GM18861 (cell line): Measurements from ENCODE around the gene PIK3R1.
A peak's percentile ranks its signal among the peaks of the same experiment; 100 is the strongest.
"Not testable (repeated sequence)": the region's sequence is repeated elsewhere in the genome, so short reads cannot be mapped to it uniquely, and the experiment has no call there.

Source experiments
- ATAC-seq: cut with Tn5 transposase; IDR thresholded peaks from one replicate; pipeline ENCODE4 v1.9.1; 2021; ENCODE audit not compliant: unreplicated experiment

PIK3R1 gene

GRCh38 chr5:68192679-68193060 is 22.9 kb upstream of the PIK3R1 start:
- no peak for ATAC-seq

GRCh38 chr5:68193481-68194036 is 22.0 kb upstream of the PIK3R1 start:
- no peak for ATAC-seq

GRCh38 chr5:68194386-68194785 is 21.2 kb upstream of the PIK3R1 start:
- no peak for ATAC-seq

- ATAC-seq, result no peak
Measured at GRCh38 chr5:68195137-68195536, 20.4 kb upstream of the PIK3R1 start.

GRCh38 chr5:68196876-68197275 is 18.7 kb upstream of the PIK3R1 start:
- ATAC-seq, result peak; percentile 97

- ATAC-seq, result no peak
Measured at GRCh38 chr5:68200288-68200687, 15.3 kb upstream of the PIK3R1 start.

- not testable (repeated sequence) for ATAC-seq
Measured at GRCh38 chr5:68210654-68211053, 4.9 kb upstream of the PIK3R1 start.

GRCh38 chr5:68214482-68215207 is 911 bp upstream of the PIK3R1 start:
- ATAC-seq, result no peak

- peak; percentile 23 for ATAC-seq
Measured at GRCh38 chr5:68215898-68216244, 315 bp downstream of the PIK3R1 start.

GRCh38 chr5:68216245-68217046 is 890 bp downstream of the PIK3R1 start:
- peak; percentile 11 for ATAC-seq

GRCh38 chr5:68217047-68217355 is 1.4 kb downstream of the PIK3R1 start:
- no peak for ATAC-seq

GRCh38 chr5:68217528-68217927 is 2.0 kb downstream of the PIK3R1 start:
- ATAC-seq, result no peak

- ATAC-seq, result no peak
Measured at GRCh38 chr5:68219161-68219816, 3.7 kb downstream of the PIK3R1 start.

GRCh38 chr5:68220260-68220659 is 4.7 kb downstream of the PIK3R1 start:
- ATAC-seq, result no peak

GRCh38 chr5:68220914-68221313 is 5.4 kb downstream of the PIK3R1 start:
- no peak for ATAC-seq

GRCh38 chr5:68221488-68221887 is 5.9 kb downstream of the PIK3R1 start:
- ATAC-seq, result no peak

- ATAC-seq, result no peak
Measured at GRCh38 chr5:68222310-68222709, 6.8 kb downstream of the PIK3R1 start.

- ATAC-seq, result no peak
Measured at GRCh38 chr5:68222824-68223354, 7.3 kb downstream of the PIK3R1 start.

- no peak for ATAC-seq
Measured at GRCh38 chr5:68223904-68224303, 8.3 kb downstream of the PIK3R1 start.

GRCh38 chr5:68224509-68225187 is 9.1 kb downstream of the PIK3R1 start:
- ATAC-seq, result no peak
